ENCODE measurements around the gene WDR46. TPM values are rescaled to one million over a fixed set of nuclear protein-coding genes. Genes with fewer than 3 reads are reported as not detected.
A peak's percentile ranks its signal among the peaks of the same experiment; 100 is the strongest.

The WDR46 gene
- total and polyA plus RNA-seq, 2 of the 13 experiments (the other 11 are each of a cell fraction or from before 2014, with no cell fraction given): 47.4 to 105 TPM

DNA sequence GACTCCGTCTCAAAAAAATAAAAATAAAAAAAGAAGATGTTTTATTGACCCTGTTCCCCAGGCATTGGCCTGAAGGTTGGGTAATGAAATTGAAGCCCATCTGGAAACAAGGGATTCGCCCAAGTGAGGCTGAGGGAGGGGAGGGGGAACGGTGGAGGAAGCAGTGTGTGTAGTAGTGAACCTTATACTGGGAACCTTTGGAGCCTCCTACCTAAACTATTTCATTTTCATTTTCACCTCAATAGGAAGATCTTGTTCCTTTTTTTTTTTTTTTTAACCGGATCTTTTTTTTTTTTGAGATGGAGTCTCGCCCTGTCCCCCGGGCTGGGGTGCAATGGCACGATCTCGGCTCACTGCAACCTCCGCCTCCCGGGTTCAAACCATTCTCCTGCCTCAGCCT is 41.7 kb upstream of the WDR46 start:
- ATAC-seq: no peak
- Histone ChIP-seq H3K9me3 (ENCODE audit: low read length) (no peaks in the 10 kb centered on the region), H3K79me2 (ENCODE audit: insufficient read depth, low read length) (no peaks in the 10 kb centered on the region), H3K27me3 (ENCODE audit: control insufficient read depth in 1 of 2, insufficient read depth in 2 of 2, low read length in 2 of 2) (peaks cover 0 to 6% of the 10 kb centered on the region in 2 experiments; a peak in 1 of 5 replicates), H4K20me1 (ENCODE audit: insufficient read depth, low read length) (no peaks in the 10 kb centered on the region), H2AFZ (ENCODE audit: low read length) (no peak overlapping the region), H3K36me3 (replicated peaks in 1 of 2; ENCODE audit: control insufficient read depth in 1 of 2, insufficient read depth in 2 of 2, low read length in 2 of 2) (no peaks in the 10 kb centered on the region), H3K9ac (ENCODE audit: insufficient read depth, low read depth, low read length) (no peak overlapping the region), H3K4me2 (ENCODE audit: low read depth, low read length) (no peak overlapping the region), H3K27ac (ENCODE audit: extremely low read length, insufficient read depth, low read length) (no peak overlapping the region), H3K4me1 (ENCODE audit: insufficient read depth, low read length) (peaks cover 4% of the 10 kb centered on the region; the same call in 1 of the 2 replicates), H3K4me3 (replicated peaks in 1 of 3; ENCODE audit: insufficient read depth in 1 of 3, low read depth in 2 of 3, low read length in 3 of 3) (no peak overlapping the region)
- POLR2A ChIA-PET: no interaction called here
- intact Hi-C loops (cut with micrococcal nuclease; ENCODE audit: unreplicated experiment) (no loop called here), in situ Hi-C loops (cut with HindIII; ENCODE audit: extremely low pct_ligation_motif_present, low pct_unique_long_range_greater_than_20kb) (no loop called here)
- TF ChIP-seq KLF6 (CRISPR knock-in tag; IDR thresholded peaks at IDR 0.05) (no peak), KDM5A (IDR thresholded peaks at IDR 0.05; ENCODE audit: borderline replicate concordance, low read length) (no peak), SRSF9 (IDR thresholded peaks at IDR 0.05; ENCODE audit: borderline replicate concordance, insufficient read depth, low read depth, low read length, poor library complexity, severe bottlenecking) (no peak)
- 59% methylated on average over 10 of the region's 10 CpGs for WGBS (ENCODE audit: low lambda C conversion rate)
- FAIRE-seq: no peak
- CTCF ChIA-PET (ENCODE audit: low intra/inter-chr PET ratio, low total read pairs): no interaction called here
- BruUV-seq (replicated peaks): no TSS peak
- no peak for DNase-seq (ENCODE audit: low spot score)

DNA sequence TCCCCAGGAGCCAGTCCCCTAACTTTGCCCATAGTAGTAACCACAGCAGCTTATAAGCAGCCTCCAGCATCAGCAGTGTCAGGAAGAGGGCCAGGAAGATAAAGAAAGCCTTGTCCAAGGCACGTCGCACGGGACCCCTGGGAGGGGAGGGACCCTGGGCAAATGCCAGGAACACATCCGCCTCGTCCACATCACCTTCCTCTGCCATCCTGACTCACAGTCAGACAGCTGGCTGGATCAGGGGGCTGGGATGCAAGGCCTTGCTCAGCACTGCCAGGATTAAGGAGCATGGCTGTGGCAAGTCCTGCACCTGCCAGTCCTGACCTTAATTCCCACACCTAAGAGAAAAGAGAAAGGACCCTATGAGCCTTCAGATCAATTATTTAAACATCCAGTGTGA is 40.0 kb upstream of the WDR46 start:
- Histone ChIP-seq H3K4me2 (ENCODE audit: low read depth, low read length) (no peak overlapping the region), H3K27me3 (ENCODE audit: control insufficient read depth in 1 of 2, insufficient read depth in 2 of 2, low read length in 2 of 2) (peaks cover 0 to 6% of the 10 kb centered on the region in 2 experiments; a peak in 1 of 5 replicates), H3K36me3 (replicated peaks in 1 of 2; ENCODE audit: control insufficient read depth in 1 of 2, insufficient read depth in 2 of 2, low read length in 2 of 2) (no peaks in the 10 kb centered on the region), H2AFZ (ENCODE audit: low read length) (no peak overlapping the region), H3K4me1 (ENCODE audit: insufficient read depth, low read length) (peaks cover 4% of the 10 kb centered on the region), H4K20me1 (ENCODE audit: insufficient read depth, low read length) (no peaks in the 10 kb centered on the region), H3K27ac (ENCODE audit: extremely low read length, insufficient read depth, low read length) (no peak overlapping the region), H3K9me3 (ENCODE audit: low read length) (no peaks in the 10 kb centered on the region), H3K9ac (ENCODE audit: insufficient read depth, low read depth, low read length) (no peak overlapping the region), H3K79me2 (ENCODE audit: insufficient read depth, low read length) (no peaks in the 10 kb centered on the region), H3K4me3 (replicated peaks in 1 of 3; ENCODE audit: insufficient read depth in 1 of 3, low read depth in 2 of 3, low read length in 3 of 3) (no peak overlapping the region)
- ChIA-PET CTCF (ENCODE audit: low intra/inter-chr PET ratio, low total read pairs) (no interaction called here), POLR2A (interaction anchor here (1.6 kb wide), 1 partner anchor 12 kb away, joined by 8 read pairs; the partner anchor contains the start of gene ZBTB22)
- in situ Hi-C loops (cut with HindIII; ENCODE audit: extremely low pct_ligation_motif_present, low pct_unique_long_range_greater_than_20kb) (no loop called here), intact Hi-C loops (cut with micrococcal nuclease; ENCODE audit: unreplicated experiment) (no loop called here)
- WGBS (ENCODE audit: low lambda C conversion rate): 0% methylated on average over 2 of the region's 5 CpGs
- DNase-seq (ENCODE audit: low spot score) (no peak), ATAC-seq (peak; percentile 58), FAIRE-seq (no peak)
- no peak for TF ChIP-seq ZNF460 (CRISPR knock-in tag; IDR thresholded peaks at IDR 0.05; ENCODE audit: borderline replicate concordance)
- TF ChIP-seq JUNB (CRISPR knock-in tag; IDR thresholded peaks at IDR 0.05; ENCODE audit: borderline replicate concordance): no peak
- TF ChIP-seq RCOR2 (CRISPR knock-in tag; IDR thresholded peaks at IDR 0.05): no peak
- TF ChIP-seq TBP (CRISPR knock-in tag; IDR thresholded peaks at IDR 0.05): no peak
- TF ChIP-seq ATF7 (IDR thresholded peaks at IDR 0.05): no peak
- TF ChIP-seq ATF7 (CRISPR knock-in tag; IDR thresholded peaks at IDR 0.05): no peak
- no peak for TF ChIP-seq ZNF207 (IDR thresholded peaks at IDR 0.05; ENCODE audit: borderline replicate concordance)
- TF ChIP-seq, protein P1, sequence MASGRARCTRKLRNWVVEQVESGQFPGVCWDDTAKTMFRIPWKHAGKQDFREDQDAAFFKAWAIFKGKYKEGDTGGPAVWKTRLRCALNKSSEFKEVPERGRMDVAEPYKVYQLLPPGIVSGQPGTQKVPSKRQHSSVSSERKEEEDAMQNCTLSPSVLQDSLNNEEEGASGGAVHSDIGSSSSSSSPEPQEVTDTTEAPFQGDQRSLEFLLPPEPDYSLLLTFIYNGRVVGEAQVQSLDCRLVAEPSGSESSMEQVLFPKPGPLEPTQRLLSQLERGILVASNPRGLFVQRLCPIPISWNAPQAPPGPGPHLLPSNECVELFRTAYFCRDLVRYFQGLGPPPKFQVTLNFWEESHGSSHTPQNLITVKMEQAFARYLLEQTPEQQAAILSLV (CRISPR knock-in tag; IDR thresholded peaks at IDR 0.05; ENCODE audit: borderline replicate concordance): no peak
- no TSS peak for BruUV-seq (replicated peaks)
